Naive thymus-derived CD4-positive, alpha-beta T cell (primary cell): ENCODE results near the gene BTBD2. TPM values are rescaled to one million over a fixed set of nuclear protein-coding genes. Genes with fewer than 3 reads are reported as not detected.
"Not testable (repeated sequence)": the region's sequence is repeated elsewhere in the genome, so short reads cannot be mapped to it uniquely, and the experiment has no call there.

Experiments
- ATAC-seq: fragments of 150-1000 bp; cut with Tn5 transposase; 2 replicates; pipeline ENCODE4 v1.10.0; 2021; ENCODE audit warnings: mild to moderate bottlenecking, moderate library complexity
- CTCF ChIA-PET: fragments of 350-600 bp; sonication (Branson Sonifier 250); formaldehyde crosslinking; loops from one replicate; lab custom pipeline; 2021; ENCODE audit warnings: antibody characterized with exemption; lab: Charles Lee
- POLR2A ChIA-PET: fragments of 350-600 bp; sonication (Branson Sonifier 250); formaldehyde crosslinking; loops from one replicate; lab custom pipeline; 2021; ENCODE audit warnings: antibody characterized with exemption, inconsistent platforms; lab: Charles Lee
- DNase-seq, 9 donors: peaks; one replicate each; pipeline versions ENCODE4 v3.0.0 to v3.0.0-alpha.2; 2020 to 2022; ENCODE audit warnings: mixed read lengths in 1 of 9
- H3K27ac ChIP-seq: one replicate; pipeline ENCODE4 v1.7.0; 2013; ENCODE audit warnings: mild to moderate bottlenecking, low read depth, low read length, moderate library complexity
- H3K27me3 ChIP-seq, 2 donors: one replicate each; pipeline ENCODE4 v1.7.0; 2013; ENCODE audit warnings: low read length in 2 of 2, mild to moderate bottlenecking in 2 of 2, moderate library complexity in 2 of 2; ENCODE audit not compliant: control insufficient read depth in 2 of 2, insufficient read depth in 2 of 2
- H3K36me3 ChIP-seq, 3 experiments: 1 replicate in 2 of 3; 2 replicates in 1 of 3; pipeline ENCODE4 v1.7.0; 2013; ENCODE audit warnings: low read length in 3 of 3, mild to moderate bottlenecking in 3 of 3, moderate library complexity in 1 of 3; ENCODE audit not compliant: insufficient read depth in 3 of 3, control insufficient read depth in 2 of 3
- H3K4me1 ChIP-seq, 2 donors: one replicate each; pipeline ENCODE4 v1.7.0; 2013; ENCODE audit warnings: low read length in 2 of 2, mild to moderate bottlenecking in 2 of 2, moderate library complexity in 1 of 2; ENCODE audit not compliant: control insufficient read depth in 2 of 2, insufficient read depth in 2 of 2
- H3K4me3 ChIP-seq: 2 replicates; pipeline ENCODE4 v1.7.0; 2013; ENCODE audit warnings: mild to moderate bottlenecking, low read length
- H3K9me3 ChIP-seq, 3 experiments: 1 replicate in 2 of 3; 2 replicates in 1 of 3; pipeline ENCODE4 v1.7.0; 2013; ENCODE audit warnings: low read length in 3 of 3; ENCODE audit not compliant: control insufficient read depth in 2 of 3
- H3K27ac Mint-ChIP-seq, 9 donors: one replicate each; pipeline ENCODE4 v1.8.0; 2020 to 2022; ENCODE audit warnings: mixed read lengths in 9 of 9, mild to moderate bottlenecking in 8 of 9, moderate library complexity in 5 of 9, inconsistent platforms in 2 of 9
- H3K27me3 Mint-ChIP-seq, 5 donors: one replicate each; pipeline ENCODE4 v1.8.0; 2021 to 2022; ENCODE audit warnings: mixed read lengths in 5 of 5, mild to moderate bottlenecking in 1 of 5
- H3K36me3 Mint-ChIP-seq, 5 donors: one replicate each; pipeline ENCODE4 v1.8.0; 2020 to 2022; ENCODE audit warnings: mixed read lengths in 5 of 5, mild to moderate bottlenecking in 3 of 5, inconsistent platforms in 1 of 5
- H3K4me1 Mint-ChIP-seq, 7 donors: one replicate each; pipeline ENCODE4 v1.8.0; 2020 to 2022; ENCODE audit warnings: mixed read lengths in 7 of 7, mild to moderate bottlenecking in 3 of 7, inconsistent platforms in 1 of 7
- H3K4me3 Mint-ChIP-seq, 10 donors: one replicate each; pipeline ENCODE4 v1.8.0; 2020 to 2022; ENCODE audit warnings: mild to moderate bottlenecking in 10 of 10, mixed read lengths in 10 of 10, moderate library complexity in 6 of 10, inconsistent platforms in 2 of 10
- H3K9me3 Mint-ChIP-seq, 11 donors: one replicate each; pipeline ENCODE4 v1.8.0; 2020 to 2022; ENCODE audit warnings: mixed read lengths in 11 of 11, mild to moderate bottlenecking in 4 of 11, inconsistent platforms in 1 of 11, moderate library complexity in 1 of 11
- intact Hi-C, 2 donors: fragments of 100-400 bp; cut with micrococcal nuclease; formaldehyde crosslinking; loops; one replicate each; pipeline ENCODE4 v1.15.1; 2023
- polyA plus RNA-seq, 2 donors: library from polyadenylated mRNA; unstranded; fragments of 300-500 nt; fragmentation: Illumina TruSeq; gene quantifications; one replicate each; pipeline ENCODE4 v1.2.3, GENCODE V29; 2021
- total RNA-seq, 6 experiments: library from RNA in 5 of 6; stranded (reverse) in 5 of 6; gene quantifications; 1 replicate in 5 of 6; 2 replicates in 1 of 6; pipeline ENCODE4 v1.2.3 and lab custom pipeline; 2021 to 2026

BTBD2 gene
- total and polyA plus RNA-seq, 7 experiments from 2014 or later, result 5.2 to 70.8 (median 62.5) TPM

GRCh38 chr19:1990230-1991017, 25.1 kb downstream of the BTBD2 start:
- DNase-seq (no peak), ATAC-seq (no peak)
- ChIA-PET POLR2A (no interaction called here), CTCF (interaction anchor here (0.6 kb wide), 1 partner anchor 94 kb away, joined by 5 read pairs; no protein-coding TSS in a partner anchor)
- Histone ChIP-seq H3K27ac (no peak overlapping the region), H3K36me3 (peaks cover 0 to 68% (median 0%) of the 10 kb centered on the region in 3 experiments), H3K4me1 (no peaks in the 10 kb centered on the region), H3K4me3 (no peak overlapping the region), H3K27me3 (no peaks in the 10 kb centered on the region), H3K9me3 (no peaks in the 10 kb centered on the region)
- Mint-ChIP-seq H3K4me3 (no peak overlapping the region), H3K27ac (no peak overlapping the region), H3K9me3 (peaks cover 0 to 2% (median 0%) of the 10 kb centered on the region in 11 donors), H3K27me3 (no peaks in the 10 kb centered on the region), H3K36me3 (peaks cover 0 to 7% (median 0%) of the 10 kb centered on the region in 5 donors), H3K4me1 (no peaks in the 10 kb centered on the region)
- intact Hi-C loops, result no loop called here

DNA sequence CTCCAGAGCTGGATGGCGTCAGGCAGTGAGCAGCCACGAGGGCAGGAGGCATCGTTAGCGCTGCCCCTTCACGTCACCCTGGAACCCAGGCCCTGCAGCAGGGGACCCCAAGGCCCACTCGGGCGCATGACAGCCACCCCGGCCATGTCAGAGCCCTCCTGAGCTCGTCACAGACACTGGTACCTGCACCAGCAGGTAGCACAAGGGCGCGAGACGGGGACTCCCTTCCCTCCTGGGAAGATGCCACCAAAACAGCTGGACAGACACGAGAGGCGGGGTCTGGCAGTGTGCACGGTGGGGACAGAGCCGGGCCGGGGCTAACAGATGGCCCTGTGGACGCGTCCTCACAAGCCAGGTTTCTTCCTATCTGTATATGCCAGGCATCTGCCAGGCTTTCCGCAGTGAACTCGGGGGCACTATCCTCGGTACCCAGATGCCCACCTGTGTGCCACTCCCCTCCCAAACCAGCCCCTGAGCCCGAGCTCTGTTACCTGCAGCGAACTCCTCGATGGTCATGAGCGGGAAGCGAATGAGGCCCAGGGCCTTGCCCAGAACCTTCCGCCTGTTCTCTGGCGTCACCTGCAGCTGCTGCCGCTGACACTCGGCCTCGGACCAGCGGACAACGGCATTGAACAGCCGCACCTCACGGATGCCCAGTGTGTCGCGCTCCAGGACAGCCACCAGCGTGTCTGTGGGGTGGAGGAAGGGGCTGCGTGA, 25.8 kb downstream of the BTBD2 start:
- peaks cover 0 to 2% (median 0%) of the 10 kb centered on the region in 11 donors for H3K9me3 Mint-ChIP-seq
- Histone ChIP-seq H3K4me3 (no peak overlapping the region), H3K4me1 (no peaks in the 10 kb centered on the region), H3K27me3 (no peaks in the 10 kb centered on the region), H3K36me3 (peaks cover 0 to 74% (median 0%) of the 10 kb centered on the region in 3 experiments), H3K27ac (no peak overlapping the region), H3K9me3 (no peaks in the 10 kb centered on the region)
- H3K4me3 Mint-ChIP-seq, result no peak overlapping the region
- ChIA-PET POLR2A (interaction anchor here (0.8 to 0.9 kb wide), 2 partner anchors 18 to 37 kb away, joined by 3 to 4 read pairs; no protein-coding TSS in a partner anchor), CTCF (no interaction called here)
- H3K4me1 Mint-ChIP-seq, result no peaks in the 10 kb centered on the region
- ATAC-seq (no peak), DNase-seq (no peak)
- intact Hi-C loops, result no loop called here
- no peak overlapping the region for H3K27ac Mint-ChIP-seq
- H3K27me3 Mint-ChIP-seq, result no peaks in the 10 kb centered on the region
- H3K36me3 Mint-ChIP-seq, result peaks cover 0 to 5% (median 0%) of the 10 kb centered on the region in 5 donors

DNA sequence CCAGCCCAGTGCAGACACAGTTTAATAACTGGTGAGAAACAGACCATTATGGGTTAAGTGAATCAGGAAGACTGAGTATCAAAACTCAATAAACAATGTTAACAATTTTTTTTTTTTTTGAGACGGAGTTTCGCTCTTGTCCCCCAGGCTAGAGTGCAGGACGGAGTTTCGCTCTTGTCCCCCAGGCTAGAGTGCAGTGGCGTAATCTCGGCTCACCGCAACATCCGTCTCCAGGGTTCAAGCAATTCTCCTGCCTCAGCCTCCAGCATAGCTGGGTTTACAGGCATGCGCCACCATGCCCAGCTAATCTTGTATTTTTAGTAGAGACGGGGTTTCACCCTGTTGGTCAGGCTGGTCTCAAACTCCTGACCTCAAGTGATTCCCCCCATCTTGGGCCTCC, 27.1 kb downstream of the BTBD2 start:
- H3K4me3 ChIP-seq, intact Hi-C loops, H3K36me3 Mint-ChIP-seq, H3K4me1 ChIP-seq, H3K27me3 ChIP-seq, H3K27ac ChIP-seq, ATAC-seq, H3K4me1 Mint-ChIP-seq, CTCF ChIA-PET, H3K4me3 Mint-ChIP-seq, H3K27me3 Mint-ChIP-seq, H3K9me3 Mint-ChIP-seq, H3K9me3 ChIP-seq, DNase-seq: not testable (repeated sequence)
- POLR2A ChIA-PET, result interaction anchor here (0.7 kb wide), 1 partner anchor 86 kb away, joined by 3 read pairs; no protein-coding TSS in a partner anchor
- H3K36me3 ChIP-seq, result peaks cover 0 to 80% (median 0%) of the 10 kb centered on the region in 3 experiments
- H3K27ac Mint-ChIP-seq, result peak overlapping the region in 3 of 9 donors; percentile 17 to 53 (median 47)

DNA sequence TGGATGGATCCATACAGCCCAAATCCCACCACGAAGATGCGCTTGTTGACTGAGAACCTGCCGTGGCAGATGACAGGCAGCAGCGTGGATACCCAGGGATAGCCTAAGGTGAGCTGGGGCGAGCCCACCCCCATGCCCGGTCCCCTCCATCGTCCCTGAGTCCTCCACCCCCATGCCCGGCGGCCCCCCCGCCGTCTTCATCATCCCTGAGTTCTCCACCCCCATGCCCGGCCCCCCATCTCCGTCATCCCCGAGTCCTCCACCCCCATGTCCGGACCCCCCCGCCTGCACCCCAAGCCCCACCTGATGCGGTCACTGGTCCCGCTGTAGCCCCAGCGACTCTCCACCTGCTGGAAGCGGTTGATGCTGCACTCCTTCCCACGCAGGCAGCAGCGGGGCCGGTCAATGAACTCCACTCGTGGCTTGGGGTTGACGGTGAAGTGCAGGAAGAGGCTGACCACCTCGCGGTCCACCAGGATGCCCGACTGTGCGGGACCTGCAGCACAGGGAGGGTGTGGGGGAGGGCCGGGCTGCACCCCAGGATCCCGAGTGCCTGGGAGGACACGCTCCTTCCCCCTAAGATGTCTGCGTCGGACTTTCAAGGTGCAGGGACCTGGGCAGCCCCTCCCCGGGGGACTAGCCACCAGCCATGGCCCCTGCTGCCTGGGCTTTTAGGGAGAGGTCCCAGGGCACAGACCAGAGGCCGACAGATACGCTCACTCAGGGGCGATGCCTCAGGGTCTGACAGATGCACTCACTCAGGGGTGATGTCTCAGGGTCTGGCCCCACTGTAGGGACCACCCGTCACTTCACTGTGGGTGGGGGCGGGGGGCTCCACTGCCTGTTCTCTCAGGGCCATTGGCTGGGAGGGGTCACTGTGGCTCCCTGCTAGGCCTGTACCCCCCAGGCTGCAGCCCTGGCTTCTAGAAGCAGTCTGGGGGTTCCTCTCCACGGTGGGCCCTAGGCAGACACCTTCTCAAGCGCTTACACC, 28.0 kb downstream of the BTBD2 start:
- DNase-seq (no peak), ATAC-seq (no peak)
- ChIA-PET POLR2A (interaction anchor here (0.7 kb wide), 1 partner anchor 85 kb away, joined by 3 read pairs; no protein-coding TSS in a partner anchor), CTCF (no interaction called here)
- no peaks in the 10 kb centered on the region for H3K9me3 ChIP-seq
- intact Hi-C loops, result no loop called here
- peaks cover 0 to 80% (median 0%) of the 10 kb centered on the region in 3 experiments for H3K36me3 ChIP-seq
- no peaks in the 10 kb centered on the region for H3K27me3 ChIP-seq
- Mint-ChIP-seq H3K4me3 (no peak overlapping the region), H3K36me3 (peaks cover 0 to 8% (median 4%) of the 10 kb centered on the region in 5 donors), H3K27ac (peak overlapping the region in 4 of 9 donors; percentile 14 to 53 (median 20)), H3K9me3 (no peaks in the 10 kb centered on the region), H3K27me3 (no peaks in the 10 kb centered on the region), H3K4me1 (no peaks in the 10 kb centered on the region)
- no peak overlapping the region for H3K27ac ChIP-seq
- no peaks in the 10 kb centered on the region for H3K4me1 ChIP-seq
- H3K4me3 ChIP-seq, result no peak overlapping the region

- H3K4me1 ChIP-seq, result no peaks in the 10 kb centered on the region
- no peak overlapping the region for H3K27ac ChIP-seq
- no peaks in the 10 kb centered on the region for H3K9me3 Mint-ChIP-seq
- H3K27ac Mint-ChIP-seq, result peak overlapping the region in 1 of 9 donors; percentile 19
- H3K4me1 Mint-ChIP-seq, result no peaks in the 10 kb centered on the region
- no peaks in the 10 kb centered on the region for H3K27me3 Mint-ChIP-seq
- H3K9me3 ChIP-seq, result no peaks in the 10 kb centered on the region
- intact Hi-C loops, result no loop called here
- no peak overlapping the region for H3K4me3 Mint-ChIP-seq
- POLR2A ChIA-PET, result no interaction called here
- H3K36me3 ChIP-seq, result peaks cover 0 to 86% (median 0%) of the 10 kb centered on the region in 3 experiments
- no peak for ATAC-seq
- no peak overlapping the region for H3K4me3 ChIP-seq
- no peak for DNase-seq
- CTCF ChIA-PET, result no interaction called here
- peaks cover 0 to 13% (median 4%) of the 10 kb centered on the region in 5 donors for H3K36me3 Mint-ChIP-seq
- no peaks in the 10 kb centered on the region for H3K27me3 ChIP-seq
Measured at GRCh38 chr19:1986357-1987162, 29.0 kb downstream of the BTBD2 start.
